Measurements from ENCODE around the gene BLACAT1.
"Not testable (repeated sequence)": the region's sequence is repeated elsewhere in the genome, so short reads cannot be mapped to it uniquely, and the experiment has no call there.

BLACAT1 gene

DNA sequence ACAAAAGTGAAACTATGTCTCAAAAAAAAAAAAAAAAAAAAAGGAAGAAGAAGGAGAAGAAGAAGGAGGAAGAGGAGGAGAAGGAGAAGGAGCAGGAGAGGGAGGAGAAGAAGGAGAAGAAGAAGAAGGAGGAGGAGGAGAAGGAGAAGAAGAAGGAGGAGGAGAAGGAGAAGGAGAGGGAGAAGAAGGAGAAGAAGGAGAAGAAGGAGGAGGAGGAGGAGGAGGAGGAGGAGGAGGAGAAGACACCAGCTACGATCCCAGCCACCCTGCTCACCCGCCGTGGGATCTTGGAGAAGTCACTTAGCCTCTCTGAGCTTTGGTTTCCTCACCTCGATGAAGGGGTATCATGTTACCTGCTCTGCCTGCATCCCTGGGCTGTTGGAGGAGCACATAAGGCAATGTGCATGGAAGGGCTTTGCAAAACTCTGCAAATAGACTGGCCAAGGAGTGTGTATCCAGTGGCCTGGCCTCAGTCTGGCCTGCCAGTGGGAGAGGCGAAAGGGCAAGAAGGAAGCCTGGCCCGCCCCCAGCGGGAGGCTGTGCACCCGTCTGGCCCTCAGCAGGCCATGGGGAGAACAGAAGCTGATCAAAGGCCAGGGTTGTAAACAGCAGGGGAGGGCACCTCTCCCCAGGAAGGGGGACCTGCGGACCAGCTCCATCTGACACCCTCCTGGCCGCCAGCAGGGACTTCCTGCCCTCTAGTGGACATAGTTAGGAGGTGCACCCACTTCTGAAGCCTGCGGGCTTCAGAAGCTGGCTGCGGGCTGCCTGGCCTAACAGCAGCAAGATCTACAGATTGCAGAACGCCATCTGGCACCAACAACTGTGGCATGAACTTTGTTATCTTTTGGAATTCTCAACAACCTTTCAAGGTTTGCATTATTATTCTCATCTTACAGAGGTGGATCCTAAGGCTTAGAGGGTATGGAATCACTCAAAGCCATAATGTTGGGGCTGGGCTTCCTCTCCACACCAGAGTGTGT lies 29.4 kb upstream of the BLACAT1 start:
- peak; percentile 33 to 44 for DNase-seq (ENCODE audit: low read depth in 2 of 2)

DNA sequence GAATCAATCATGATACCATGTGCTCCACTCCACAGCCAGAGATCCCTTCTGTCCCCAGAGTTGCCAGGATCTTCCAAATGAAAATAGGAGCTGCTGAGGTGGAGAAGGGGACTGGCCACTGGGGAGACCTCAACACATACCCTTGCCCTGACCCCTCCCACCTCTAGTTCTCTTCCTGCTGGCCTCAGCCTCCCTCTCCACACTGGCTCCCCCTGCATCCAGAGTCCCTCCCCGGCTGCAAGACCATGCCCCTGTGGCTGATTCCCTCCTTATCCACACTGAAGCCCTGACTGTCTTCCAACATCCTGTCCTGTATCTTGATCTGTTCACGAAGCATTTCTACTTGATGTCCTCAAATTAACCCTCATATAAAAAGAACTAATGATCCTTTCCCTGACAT lies 27.5 kb upstream of the BLACAT1 start:
- DNase-seq (ENCODE audit: low read depth in 2 of 2): no peak

DNA sequence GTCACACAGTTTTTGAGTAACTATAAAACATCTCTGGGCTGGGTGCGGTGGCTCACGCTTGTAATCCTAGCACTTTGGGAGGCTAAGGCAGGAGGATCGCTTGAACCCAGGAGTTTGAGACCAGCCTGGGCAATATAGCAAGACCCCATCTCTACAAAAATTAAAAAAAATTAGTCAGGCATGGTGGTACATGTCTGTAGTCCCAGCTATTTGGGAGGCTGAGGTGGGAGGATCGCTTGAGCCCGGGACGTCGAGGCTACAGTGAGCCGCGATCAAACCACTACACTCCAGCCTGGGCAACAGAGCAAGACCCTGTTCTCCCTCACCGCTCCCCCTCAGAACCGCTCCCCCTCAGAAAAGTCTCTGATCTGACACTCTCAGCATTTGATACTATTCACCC lies 26.7 kb upstream of the BLACAT1 start:
- DNase-seq (ENCODE audit: low read depth in 2 of 2): not testable (repeated sequence)

DNA sequence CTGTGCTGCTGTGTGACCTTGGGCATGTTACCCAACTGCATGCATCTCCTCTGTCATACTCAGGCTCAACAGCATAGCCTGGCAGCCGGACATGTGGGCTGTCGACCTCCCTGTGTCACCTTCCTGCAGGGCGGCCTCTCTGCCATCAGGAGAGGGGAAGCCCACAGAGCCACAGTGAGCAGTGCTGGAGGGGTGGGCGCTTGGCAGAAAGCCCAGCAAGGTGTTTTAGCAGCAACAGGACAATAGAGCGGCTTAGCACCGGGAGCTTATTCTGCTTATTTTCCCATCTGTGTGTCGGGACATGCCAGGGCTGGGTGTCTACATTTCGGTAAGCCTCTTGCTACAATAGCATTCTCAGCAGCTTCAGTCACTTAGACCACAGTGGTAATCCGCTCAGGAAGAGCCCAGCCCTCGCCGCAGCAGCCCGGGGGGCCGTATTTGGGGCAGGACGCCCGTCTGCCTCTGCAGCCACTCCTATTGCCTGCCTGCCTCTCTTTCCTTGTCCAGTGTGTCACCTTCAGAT lies 25.8 kb upstream of the BLACAT1 start:
- no peak for DNase-seq (ENCODE audit: low read depth in 2 of 2)

GRCh38 chr1:205481218-205481617 lies 25.4 kb upstream of the BLACAT1 start:
- no peak for DNase-seq (ENCODE audit: low read depth in 2 of 2)

DNA sequence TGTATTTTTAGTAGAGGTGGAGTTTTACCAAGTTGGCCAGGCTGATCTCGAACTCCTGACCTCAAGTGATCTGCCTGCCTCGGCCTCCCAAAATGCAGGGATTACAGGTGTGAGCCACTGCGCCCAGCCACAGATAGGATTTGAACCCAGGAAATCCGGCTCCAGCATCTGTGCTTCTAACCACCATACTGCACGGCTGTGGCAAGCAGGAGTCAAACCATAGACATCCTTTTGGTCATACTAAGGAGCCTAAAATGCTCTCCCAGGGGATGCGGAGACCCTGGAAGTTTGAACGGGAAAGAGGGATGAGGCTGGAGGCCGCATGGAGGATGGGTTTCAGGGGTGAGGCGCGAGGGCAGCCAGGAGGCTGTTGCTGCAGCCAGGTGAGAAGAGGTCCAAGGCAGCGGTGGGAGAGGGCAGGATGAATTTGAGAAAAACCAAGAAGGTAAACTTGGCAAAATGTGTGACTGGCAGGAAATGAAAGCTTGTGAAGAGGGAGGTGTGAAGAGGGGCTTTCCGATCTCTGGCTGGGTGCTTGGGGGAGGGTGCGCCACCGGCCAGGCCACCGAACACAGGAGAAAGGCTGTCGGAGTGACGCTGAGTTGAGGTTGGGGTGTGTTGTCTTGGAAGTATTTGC lies 24.6 kb upstream of the BLACAT1 start:
- DNase-seq (ENCODE audit: low read depth in 2 of 2): peak; percentile 30 to 53

DNA sequence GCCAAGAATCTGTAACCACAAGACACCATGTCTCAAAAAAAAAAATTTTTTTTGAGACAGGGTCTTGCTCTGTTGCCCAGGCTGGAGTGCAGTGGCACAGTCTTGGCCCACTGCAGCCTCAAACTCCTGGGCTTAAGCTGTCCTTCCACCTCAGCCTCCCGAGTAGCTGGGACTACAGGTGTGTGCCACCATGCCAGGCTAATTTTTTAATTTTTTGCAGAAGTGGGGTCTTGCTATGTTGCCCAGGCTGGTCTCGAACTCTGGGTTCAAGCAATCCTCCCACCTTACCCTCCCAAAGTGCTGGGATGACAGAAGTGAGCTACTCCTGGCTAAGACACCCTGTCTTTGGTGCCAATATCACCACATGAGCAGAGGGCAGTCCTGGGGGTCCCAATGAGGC lies 23.1 kb upstream of the BLACAT1 start:
- not testable (repeated sequence) for DNase-seq (ENCODE audit: low read depth in 2 of 2)

DNA sequence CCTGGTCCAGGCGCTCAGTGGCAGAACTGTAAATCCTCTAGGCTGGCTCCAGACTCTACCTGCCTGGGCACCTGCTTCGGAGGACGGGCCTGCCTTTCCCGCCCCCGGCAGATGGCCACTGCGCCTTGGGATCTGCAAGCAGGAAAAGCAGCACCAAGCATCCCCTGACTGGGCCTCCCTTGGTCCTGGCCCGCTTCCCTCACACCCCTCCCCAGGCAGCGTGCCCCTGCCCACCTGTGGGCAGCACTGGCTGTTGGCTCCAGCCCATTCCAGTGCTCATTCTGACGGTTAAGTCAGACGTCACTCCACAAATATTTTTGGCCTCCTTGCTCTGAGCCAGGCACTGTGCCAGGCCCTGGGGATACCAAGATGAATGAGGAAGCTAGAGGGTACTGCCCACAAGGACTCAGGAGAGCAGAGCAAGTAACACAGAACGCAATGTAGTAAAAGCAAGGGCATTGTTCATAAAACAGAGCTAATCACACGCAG lies 22.0 kb upstream of the BLACAT1 start:
- no peak for DNase-seq (ENCODE audit: low read depth in 2 of 2)

GRCh38 chr1:205477121-205477758 lies 21.4 kb upstream of the BLACAT1 start:
- no peak for DNase-seq (ENCODE audit: low read depth in 2 of 2)

DNA sequence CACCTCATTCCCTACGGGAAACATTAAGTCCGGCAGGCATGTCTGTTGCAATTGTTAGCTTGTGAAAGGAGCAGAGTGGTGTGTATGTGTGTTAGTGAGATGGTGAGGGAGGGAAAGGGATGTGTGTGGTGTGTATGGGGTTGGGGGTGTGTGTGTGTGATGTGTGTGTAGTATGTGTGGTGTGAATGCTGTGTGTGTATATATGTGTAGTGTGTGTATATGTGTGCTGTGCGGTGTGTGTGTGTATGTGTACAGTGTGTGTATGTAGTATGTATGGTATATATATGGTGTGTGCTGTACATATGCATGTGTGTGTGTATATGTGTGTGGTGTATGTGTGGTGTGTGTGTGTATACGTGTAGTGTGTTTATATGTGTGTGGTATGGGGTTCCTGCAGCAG lies 20.8 kb upstream of the BLACAT1 start:
- DNase-seq (ENCODE audit: low read depth in 2 of 2): no peak

DNA sequence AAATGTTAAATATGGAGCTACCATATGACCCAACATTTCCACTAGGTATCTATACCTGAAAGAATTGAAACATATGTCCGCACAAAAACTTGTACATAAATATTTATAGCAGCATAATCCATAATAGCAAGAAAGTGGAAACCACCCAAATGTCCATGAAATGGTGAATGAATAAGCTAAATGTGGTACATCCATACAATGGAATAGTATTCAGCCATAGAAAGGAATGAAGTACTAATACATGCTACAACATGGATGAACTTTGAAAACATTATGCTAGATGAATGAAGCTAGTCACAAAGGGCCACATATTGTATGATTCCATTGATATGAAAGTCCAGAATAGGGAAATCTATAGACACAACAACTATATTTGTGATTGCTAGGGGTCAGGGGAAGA lies 20.0 kb upstream of the BLACAT1 start:
- DNase-seq (ENCODE audit: low read depth in 2 of 2): no peak

DNA sequence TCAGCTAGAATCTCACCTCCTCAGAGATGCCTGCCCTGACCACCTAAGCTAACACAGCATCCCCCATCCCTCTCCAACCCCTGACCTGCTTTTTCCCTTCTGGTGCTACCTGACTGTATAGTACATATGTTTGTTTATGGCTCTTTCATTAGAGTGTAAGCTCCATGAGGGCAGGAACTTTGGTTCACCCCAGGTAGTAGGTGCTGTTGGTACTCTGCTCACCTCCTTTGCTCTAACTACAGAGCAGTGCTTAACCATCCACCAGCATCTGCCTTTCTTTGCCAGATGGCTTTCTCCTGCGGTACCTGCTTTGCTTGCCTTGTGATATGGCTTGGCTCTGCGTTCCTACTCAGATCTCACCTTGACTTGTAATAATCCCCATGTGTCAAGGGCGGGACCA lies 18.7 kb upstream of the BLACAT1 start:
- no peak for DNase-seq (ENCODE audit: low read depth in 2 of 2)

- DNase-seq (ENCODE audit: low read depth in 2 of 2): no peak
Measured at GRCh38 chr1:205473966-205474365, 18.1 kb upstream of the BLACAT1 start.

DNA sequence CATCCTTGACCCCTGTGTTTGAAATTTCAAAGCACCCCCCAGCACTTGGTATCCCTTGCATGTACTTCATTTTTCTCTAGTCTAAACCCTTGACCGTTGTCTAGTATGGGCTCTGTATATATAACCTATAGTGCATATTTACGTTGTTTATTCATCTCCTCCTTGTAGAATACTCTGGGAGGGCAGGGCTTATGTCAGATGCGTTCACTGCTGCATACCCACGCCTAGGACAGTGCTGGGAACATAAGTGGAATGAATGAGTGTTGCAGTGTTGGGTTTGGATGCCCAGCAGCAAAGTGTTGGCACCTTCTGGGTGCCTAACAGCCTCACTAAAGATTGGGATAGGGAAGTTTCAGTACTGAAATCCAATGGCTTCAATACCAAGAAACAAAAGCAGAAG lies 17.6 kb upstream of the BLACAT1 start:
- DNase-seq (ENCODE audit: low read depth in 2 of 2): no peak

DNA sequence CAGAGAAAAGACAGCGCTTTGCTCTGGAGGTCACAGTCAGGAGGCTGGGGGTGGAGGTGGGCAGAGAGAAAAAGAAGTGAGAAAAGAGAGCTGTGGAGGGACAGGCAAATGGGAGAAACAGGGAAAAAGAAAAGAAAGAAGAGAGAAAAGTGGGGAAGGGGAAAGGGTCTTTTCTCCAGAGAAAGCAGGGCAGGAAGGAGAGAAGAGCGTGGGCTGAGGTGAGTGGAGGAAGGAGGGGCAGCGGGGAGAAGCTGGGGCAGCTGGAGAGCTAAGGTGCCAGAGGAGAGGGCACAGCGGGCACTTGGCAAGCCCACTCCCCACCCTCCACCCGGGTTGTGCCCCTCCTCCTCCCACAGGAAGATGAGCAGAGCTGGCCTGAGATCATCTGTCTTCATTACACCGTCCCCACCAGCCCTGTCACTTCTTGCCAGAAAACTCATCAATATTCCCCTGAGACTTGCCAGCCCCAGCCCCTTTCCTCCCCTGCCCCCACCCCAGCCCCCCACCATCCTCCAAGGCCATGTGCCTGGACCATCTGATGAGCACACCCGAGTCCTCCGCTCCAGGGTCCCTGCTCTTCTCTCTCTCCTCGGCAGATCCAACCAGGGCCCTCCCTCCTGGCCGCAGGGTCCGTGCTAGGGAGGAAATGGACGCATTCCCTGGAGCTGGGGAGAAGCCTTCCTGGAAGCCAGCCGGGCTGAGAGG lies 17.0 kb upstream of the BLACAT1 start:
- DNase-seq (ENCODE audit: low read depth in 2 of 2): no peak

- no peak for DNase-seq (ENCODE audit: low read depth in 2 of 2)
Measured at GRCh38 chr1:205470131-205470530, 14.3 kb upstream of the BLACAT1 start.

DNA sequence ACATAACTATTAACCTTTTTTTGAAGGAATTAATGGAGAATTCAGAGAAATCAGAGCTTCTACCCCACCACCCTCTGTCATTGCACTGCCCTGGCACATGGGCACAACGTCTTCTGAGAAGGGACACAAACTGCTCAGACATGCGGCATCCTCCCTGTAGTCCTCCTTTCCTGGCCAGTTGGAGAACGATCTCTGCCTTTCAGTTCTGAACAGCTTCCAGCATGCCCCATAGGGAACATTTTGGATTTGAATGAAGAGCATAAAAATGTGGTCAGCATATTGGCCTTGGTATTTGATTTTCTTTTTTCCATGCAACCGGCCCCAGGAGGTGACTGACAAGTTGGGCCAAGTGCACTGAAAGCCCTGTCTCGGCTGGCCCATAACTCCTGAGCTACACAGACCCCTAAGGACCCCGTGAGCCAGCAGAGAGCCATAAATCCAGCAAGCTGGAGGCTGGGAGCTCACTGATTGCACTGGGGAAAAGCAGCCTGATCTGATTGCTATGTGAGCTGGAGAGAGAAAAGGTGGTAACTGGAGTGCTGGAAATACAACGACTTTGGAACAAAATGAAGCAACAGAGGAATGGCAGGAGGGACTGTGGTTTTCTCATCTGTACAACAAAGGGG lies 10.9 kb upstream of the BLACAT1 start:
- no peak for DNase-seq (ENCODE audit: low read depth in 2 of 2)

- no peak for DNase-seq (ENCODE audit: low read depth in 2 of 2)
Measured at GRCh38 chr1:205465392-205465791, 9.5 kb upstream of the BLACAT1 start.

GRCh38 chr1:205458777-205459566 lies 3.1 kb upstream of the BLACAT1 start:
- DNase-seq (ENCODE audit: low read depth in 2 of 2): no peak
